Measurements from ENCODE around the gene EYA2. TPM values are rescaled to one million over a fixed set of nuclear protein-coding genes. Genes with fewer than 3 reads are reported as not detected.

EYA2 gene
- total and polyA plus RNA-seq, 2 donors (not counting 3 experiments of a cell fraction or from before 2014, with no cell fraction given) = not detected

GRCh38 chr20:46994341-46994740, 99.7 kb downstream of the EYA2 start:
- no TSS peak for BruUV-seq (replicated peaks)
- POLR2A ChIA-PET = no interaction called here
- no peak for FAIRE-seq

GRCh38 chr20:46995561-46996142, 101.0 kb downstream of the EYA2 start:
- no peaks in the 10 kb centered on the region for H3K79me2 ChIP-seq (ENCODE audit: control insufficient read depth, insufficient read depth, low read length)
- no peak overlapping the region for H2AFZ ChIP-seq (ENCODE audit: low read depth, low read length)
- H3K4me2 ChIP-seq (ENCODE audit: insufficient read depth, low read length) = no peak overlapping the region
- H3K4me3 ChIP-seq (replicated peaks in 1 of 3; ENCODE audit: insufficient read depth in 1 of 3, low read depth in 1 of 3, low read length in 3 of 3) = no peak overlapping the region
- no peaks in the 10 kb centered on the region for H3K4me1 ChIP-seq (ENCODE audit: control insufficient read depth, extremely low read depth, insufficient read depth, low read length)
- no peaks in the 10 kb centered on the region for H4K20me1 ChIP-seq (replicated peaks; ENCODE audit: control insufficient read depth, extremely low read depth, insufficient read depth, low read length)
- H3K27ac ChIP-seq (ENCODE audit: insufficient read depth, low read depth, low read length) = no peak overlapping the region
- no peaks in the 10 kb centered on the region for H3K9me3 ChIP-seq (replicated peaks; ENCODE audit: control insufficient read depth, insufficient read depth, low read length)
- no peak for TF ChIP-seq POLR2AphosphoS5 (IDR thresholded peaks at IDR 0.05; ENCODE audit: insufficient read depth, low read depth, low read length)
- TF ChIP-seq POLR2A (IDR thresholded peaks at IDR 0.05; ENCODE audit: low read depth, low read length) = no peak
- TF ChIP-seq EZH2 (IDR thresholded peaks at IDR 0.05; ENCODE audit: borderline replicate concordance, low read depth, low read length, severe bottlenecking) = no peak
- TF ChIP-seq JUN (IDR thresholded peaks at IDR 0.05; ENCODE audit: borderline replicate concordance, insufficient read depth, insufficient read length, low read depth) = no peak
- no peak for TF ChIP-seq GATA2 (IDR thresholded peaks at IDR 0.05; ENCODE audit: insufficient read depth, insufficient read length, low read depth, low read length)
- no peak for TF ChIP-seq FOS (IDR thresholded peaks at IDR 0.05; ENCODE audit: borderline replicate concordance, insufficient read depth, low read length)
- no peak for TF ChIP-seq MAX (IDR thresholded peaks at IDR 0.05; ENCODE audit: insufficient read depth, insufficient read length)
- TF ChIP-seq CTCF (IDR thresholded peaks at IDR 0.05; ENCODE audit: extremely low read depth in 1 of 2, insufficient read depth in 1 of 2, low read depth in 1 of 2, low read length in 2 of 2) = no peak
- no peak for TF ChIP-seq MYC (IDR thresholded peaks at IDR 0.05; ENCODE audit: low read depth, low read length)
- H3K27me3 ChIP-seq (ENCODE audit: control insufficient read depth in 2 of 2, insufficient read depth in 2 of 2, low read length in 2 of 2) = no peaks in the 10 kb centered on the region
- H3K9ac ChIP-seq (replicated peaks; ENCODE audit: extremely low read depth, insufficient read depth, low read length) = no peak overlapping the region
- no TSS peak for BruUV-seq (replicated peaks)
- dilution Hi-C loops (cut with MboI; ENCODE audit: extremely low pct_ligation_motif_present, low sequenced_read_pairs) (no loop called here), intact Hi-C loops (cut with micrococcal nuclease) (no loop called here)
- no peak for DNase-seq (ENCODE audit: low read depth, low spot score)
- POLR2A ChIA-PET = no interaction called here
- H3K9me1 ChIP-seq (replicated peaks; ENCODE audit: control insufficient read depth, extremely low read depth, insufficient read depth, low read length) = no peaks in the 10 kb centered on the region
- no peak for FAIRE-seq
- H3K36me3 ChIP-seq (ENCODE audit: control insufficient read depth in 2 of 2, extremely low read depth in 1 of 2, insufficient read depth in 2 of 2, low read length in 2 of 2) = no peaks in the 10 kb centered on the region
- CTCF ChIA-PET = no interaction called here

More at GRCh38 chr20:46994341-46994740, 99.7 kb downstream of the EYA2 start:
- CTCF ChIA-PET = no interaction called here
- H3K27me3 ChIP-seq (ENCODE audit: control insufficient read depth in 2 of 2, insufficient read depth in 2 of 2, low read length in 2 of 2) = no peaks in the 10 kb centered on the region
- H3K4me1 ChIP-seq (ENCODE audit: control insufficient read depth, extremely low read depth, insufficient read depth, low read length) = no peaks in the 10 kb centered on the region
- dilution Hi-C loops (cut with MboI; ENCODE audit: extremely low pct_ligation_motif_present, low sequenced_read_pairs) (no loop called here), intact Hi-C loops (cut with micrococcal nuclease) (no loop called here)
- no peaks in the 10 kb centered on the region for H3K9me1 ChIP-seq (replicated peaks; ENCODE audit: control insufficient read depth, extremely low read depth, insufficient read depth, low read length)
- no peak overlapping the region for H3K4me2 ChIP-seq (ENCODE audit: insufficient read depth, low read length)
- no peaks in the 10 kb centered on the region for H4K20me1 ChIP-seq (replicated peaks; ENCODE audit: control insufficient read depth, extremely low read depth, insufficient read depth, low read length)
- no peak overlapping the region for H3K9ac ChIP-seq (replicated peaks; ENCODE audit: extremely low read depth, insufficient read depth, low read length)
- H3K9me3 ChIP-seq (replicated peaks; ENCODE audit: control insufficient read depth, insufficient read depth, low read length) = no peaks in the 10 kb centered on the region
- no peak overlapping the region for H2AFZ ChIP-seq (ENCODE audit: low read depth, low read length)
- TF ChIP-seq FOS (IDR thresholded peaks at IDR 0.05; ENCODE audit: borderline replicate concordance, insufficient read depth, low read length) = no peak
- no peak for TF ChIP-seq MAX (IDR thresholded peaks at IDR 0.05; ENCODE audit: insufficient read depth, insufficient read length)
- TF ChIP-seq POLR2A (IDR thresholded peaks at IDR 0.05; ENCODE audit: low read depth, low read length) = no peak
- TF ChIP-seq EZH2 (IDR thresholded peaks at IDR 0.05; ENCODE audit: borderline replicate concordance, low read depth, low read length, severe bottlenecking) = no peak
- no peak for TF ChIP-seq MYC (IDR thresholded peaks at IDR 0.05; ENCODE audit: low read depth, low read length)
- no peak for TF ChIP-seq GATA2 (IDR thresholded peaks at IDR 0.05; ENCODE audit: insufficient read depth, insufficient read length, low read depth, low read length)
- TF ChIP-seq POLR2AphosphoS5 (IDR thresholded peaks at IDR 0.05; ENCODE audit: insufficient read depth, low read depth, low read length) = no peak
- no peak overlapping the region for H3K27ac ChIP-seq (ENCODE audit: insufficient read depth, low read depth, low read length)
- DNase-seq (ENCODE audit: low read depth, low spot score) = no peak
- no peaks in the 10 kb centered on the region for H3K36me3 ChIP-seq (ENCODE audit: control insufficient read depth in 2 of 2, extremely low read depth in 1 of 2, insufficient read depth in 2 of 2, low read length in 2 of 2)
- no peaks in the 10 kb centered on the region for H3K79me2 ChIP-seq (ENCODE audit: control insufficient read depth, insufficient read depth, low read length)
- no peak overlapping the region for H3K4me3 ChIP-seq (replicated peaks in 1 of 3; ENCODE audit: insufficient read depth in 1 of 3, low read depth in 1 of 3, low read length in 3 of 3)

Measured in endothelial cell of umbilical vein (primary cell).